Neural progenitor cell (in vitro differentiated cells): Measurements from ENCODE around the gene ABLIM2. TPM values are rescaled to one million over a fixed set of nuclear protein-coding genes. Genes with fewer than 3 reads are reported as not detected.

ENCODE experiments used
- DNase-seq: peaks from one replicate; pipeline ENCODE4 v3.0.0-alpha.2; 2016; ENCODE audit warnings: low spot score
- H2AFZ ChIP-seq: fragments of 200-600 bp; sonication (generic); replicated peaks from 2 replicates; pipeline ENCODE4 v1.6.1; 2016; ENCODE audit warnings: antibody characterized with exemption
- H3F3A ChIP-seq: fragments of 200-600 bp; sonication (generic); 2 replicates; pipeline ENCODE4 v1.6.1; 2016; ENCODE audit warnings: antibody characterized with exemption, low read depth
- H3K27ac ChIP-seq: fragments of 200-600 bp; sonication (generic); 2 replicates; pipeline ENCODE4 v1.5.1; 2016; ENCODE audit warnings: mild to moderate bottlenecking
- H3K27me3 ChIP-seq: fragments of 200-600 bp; sonication (generic); 2 replicates; pipeline ENCODE4 v1.6.1; 2016; ENCODE audit warnings: mild to moderate bottlenecking, moderate library complexity
- H3K36me3 ChIP-seq: fragments of 200-600 bp; sonication (generic); 2 replicates; pipeline ENCODE4 v1.5.1; 2016
- H3K4me1 ChIP-seq: fragments of 200-600 bp; sonication (generic); 2 replicates; pipeline ENCODE4 v1.6.1; 2016; ENCODE audit warnings: mixed run types
- H3K4me2 ChIP-seq: fragments of 200-600 bp; sonication (generic); 2 replicates; pipeline ENCODE4 v1.6.1; 2016
- H3K4me3 ChIP-seq: fragments of 200-600 bp; sonication (generic); 2 replicates; pipeline ENCODE4 v1.5.1; 2016
- H3K79me2 ChIP-seq: fragments of 200-600 bp; sonication (generic); 2 replicates; pipeline ENCODE4 v1.6.1; 2016; ENCODE audit warnings: low read depth
- H3K9ac ChIP-seq: fragments of 200-600 bp; sonication (generic); 2 replicates; pipeline ENCODE4 v1.6.1; 2016
- H3K9me3 ChIP-seq: fragments of 200-600 bp; sonication (generic); 2 replicates; pipeline ENCODE4 v1.5.1; 2016; ENCODE audit warnings: low read depth
- H4K20me1 ChIP-seq: fragments of 200-600 bp; sonication (generic); 2 replicates; pipeline ENCODE4 v1.6.1; 2016; ENCODE audit warnings: low read depth
- H3K27ac Mint-ChIP-seq: 3 replicates; pipeline ENCODE4 v1.8.0; 2021; ENCODE audit warnings: mixed read lengths
- H3K27me3 Mint-ChIP-seq: 2 replicates; pipeline ENCODE4 v1.8.0; 2022; ENCODE audit warnings: low read depth, mild to moderate bottlenecking, inconsistent platforms, moderate library complexity, mixed read lengths; ENCODE audit not compliant: insufficient read depth
- H3K36me3 Mint-ChIP-seq: 3 replicates; pipeline ENCODE4 v1.8.0; 2021; ENCODE audit warnings: mixed read lengths
- H3K4me1 Mint-ChIP-seq: 3 replicates; pipeline ENCODE4 v1.8.0; 2021; ENCODE audit warnings: mixed read lengths
- H3K4me3 Mint-ChIP-seq: 3 replicates; pipeline ENCODE4 v1.8.0; 2021; ENCODE audit warnings: mild to moderate bottlenecking, moderate library complexity, mixed read lengths
- H3K9me3 Mint-ChIP-seq: 3 replicates; pipeline ENCODE4 v1.8.0; 2020; ENCODE audit warnings: mixed read lengths
- EZH2 ChIP-seq: fragments of 200-600 bp; sonication (generic); IDR thresholded peaks from 2 replicates; pipeline ENCODE4 v1.6.1; 2017; ENCODE audit warnings: antibody characterized with exemption, mild to moderate bottlenecking, moderate library complexity
- EZH2phosphoT487 ChIP-seq: fragments of 200-600 bp; sonication (generic); IDR thresholded peaks from 2 replicates; pipeline ENCODE4 v1.6.1; 2017; ENCODE audit warnings: antibody characterized with exemption
- total RNA-seq: library from RNA; depleted of rRNA; stranded (reverse); fragments of >200 nt; gene quantifications from 2 replicates; pipeline ENCODE4 v1.2.3, GENCODE V29; 2015; ENCODE audit warnings: low replicate concordance
- TF ChIP-seq, protein P1 (sequence below): fragments of 200-600 bp; sonication (generic); IDR thresholded peaks from 2 replicates; pipeline ENCODE4 v1.5.1; 2017; ENCODE audit warnings: antibody characterized with exemption, mild to moderate bottlenecking

ABLIM2 gene
- total RNA-seq, 1 donor from 2014 or later: 0.24 TPM

DNA sequence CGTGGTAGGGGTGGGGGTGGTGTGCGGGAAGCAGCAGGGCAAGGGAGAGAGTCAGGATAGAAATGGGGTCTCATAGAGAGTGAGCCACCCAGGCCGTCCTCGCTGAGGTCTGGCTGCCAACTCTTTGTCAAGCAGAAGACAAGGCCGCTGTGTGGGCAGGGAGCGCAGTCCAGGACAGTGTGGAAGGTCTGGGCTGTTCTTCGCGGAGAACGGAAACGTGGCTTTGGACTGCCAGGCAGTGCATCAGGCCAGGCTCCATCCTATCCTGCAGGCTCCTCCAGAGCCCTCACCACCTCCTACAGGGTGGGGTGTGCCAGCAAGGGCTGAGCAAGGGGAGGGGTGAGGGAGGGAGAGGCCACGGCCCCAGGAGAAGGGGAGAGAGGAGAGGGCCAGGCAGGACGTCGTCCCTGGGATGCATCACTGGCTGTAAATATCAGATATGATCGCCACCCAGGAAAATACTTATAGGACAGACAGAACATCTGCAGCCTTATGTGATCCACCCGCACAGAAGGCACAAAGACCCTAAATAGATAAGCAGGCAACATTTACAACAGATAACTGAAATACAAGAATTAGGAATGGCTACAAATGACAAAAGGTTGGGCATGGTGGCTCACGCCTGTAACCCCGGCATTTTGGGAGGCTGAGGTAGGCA, 85.3 kb downstream of the ABLIM2 start:
- H3K36me3 Mint-ChIP-seq: no peaks in the 10 kb centered on the region
- H3K79me2 ChIP-seq: no peaks in the 10 kb centered on the region
- peaks cover 27% of the 10 kb centered on the region for H3K4me1 ChIP-seq
- H3K4me2 ChIP-seq: peak overlapping the region; percentile 69
- peak overlapping the region; percentile 42 for H2AFZ ChIP-seq
- H3K9me3 ChIP-seq: no peaks in the 10 kb centered on the region
- peaks cover 19% of the 10 kb centered on the region for H3K4me1 Mint-ChIP-seq
- H3K4me3 Mint-ChIP-seq: no peak overlapping the region
- H3K4me3 ChIP-seq: no peak overlapping the region
- no peak overlapping the region for H3K27ac Mint-ChIP-seq
- H3F3A ChIP-seq: no peaks in the 10 kb centered on the region
- H3K36me3 ChIP-seq: no peaks in the 10 kb centered on the region
- TF ChIP-seq, protein P1, sequence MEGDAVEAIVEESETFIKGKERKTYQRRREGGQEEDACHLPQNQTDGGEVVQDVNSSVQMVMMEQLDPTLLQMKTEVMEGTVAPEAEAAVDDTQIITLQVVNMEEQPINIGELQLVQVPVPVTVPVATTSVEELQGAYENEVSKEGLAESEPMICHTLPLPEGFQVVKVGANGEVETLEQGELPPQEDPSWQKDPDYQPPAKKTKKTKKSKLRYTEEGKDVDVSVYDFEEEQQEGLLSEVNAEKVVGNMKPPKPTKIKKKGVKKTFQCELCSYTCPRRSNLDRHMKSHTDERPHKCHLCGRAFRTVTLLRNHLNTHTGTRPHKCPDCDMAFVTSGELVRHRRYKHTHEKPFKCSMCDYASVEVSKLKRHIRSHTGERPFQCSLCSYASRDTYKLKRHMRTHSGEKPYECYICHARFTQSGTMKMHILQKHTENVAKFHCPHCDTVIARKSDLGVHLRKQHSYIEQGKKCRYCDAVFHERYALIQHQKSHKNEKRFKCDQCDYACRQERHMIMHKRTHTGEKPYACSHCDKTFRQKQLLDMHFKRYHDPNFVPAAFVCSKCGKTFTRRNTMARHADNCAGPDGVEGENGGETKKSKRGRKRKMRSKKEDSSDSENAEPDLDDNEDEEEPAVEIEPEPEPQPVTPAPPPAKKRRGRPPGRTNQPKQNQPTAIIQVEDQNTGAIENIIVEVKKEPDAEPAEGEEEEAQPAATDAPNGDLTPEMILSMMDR: no peak
- TF ChIP-seq EZH2phosphoT487 (no peak), EZH2 (no peak)
- no peaks in the 10 kb centered on the region for H3K9me3 Mint-ChIP-seq
- H4K20me1 ChIP-seq: no peaks in the 10 kb centered on the region
- DNase-seq: no peak
- H3K27me3 ChIP-seq: no peaks in the 10 kb centered on the region
- H3K27me3 Mint-ChIP-seq: peaks cover 7% of the 10 kb centered on the region
- H3K9ac ChIP-seq: no peak overlapping the region
- no peak overlapping the region for H3K27ac ChIP-seq

- Histone ChIP-seq H3K9me3 (no peaks in the 10 kb centered on the region), H3K4me3 (no peak overlapping the region), H2AFZ (peak overlapping the region; percentile 42), H3K27me3 (no peaks in the 10 kb centered on the region), H4K20me1 (no peaks in the 10 kb centered on the region), H3K4me1 (peaks cover 27% of the 10 kb centered on the region), H3F3A (no peaks in the 10 kb centered on the region), H3K27ac (no peak overlapping the region), H3K9ac (no peak overlapping the region), H3K36me3 (no peaks in the 10 kb centered on the region), H3K79me2 (no peaks in the 10 kb centered on the region), H3K4me2 (peak overlapping the region; percentile 69)
- Mint-ChIP-seq H3K4me3 (peak overlapping the region; percentile 40), H3K4me1 (peaks cover 23% of the 10 kb centered on the region), H3K27ac (no peak overlapping the region), H3K9me3 (no peaks in the 10 kb centered on the region), H3K27me3 (peaks cover 4% of the 10 kb centered on the region), H3K36me3 (no peaks in the 10 kb centered on the region)
- no peak for DNase-seq
- TF ChIP-seq EZH2: no peak
Observed at GRCh38 chr4:8072235-8072968, 86.2 kb downstream of the ABLIM2 start.

- Histone ChIP-seq H3K9ac (no peak overlapping the region), H3K4me2 (peak overlapping the region; percentile 69), H4K20me1 (no peaks in the 10 kb centered on the region), H3K4me1 (peaks cover 27% of the 10 kb centered on the region), H3K79me2 (no peaks in the 10 kb centered on the region), H3K4me3 (no peak overlapping the region), H3K36me3 (no peaks in the 10 kb centered on the region), H3K9me3 (no peaks in the 10 kb centered on the region), H3K27me3 (no peaks in the 10 kb centered on the region), H2AFZ (peak overlapping the region; percentile 40), H3F3A (no peaks in the 10 kb centered on the region), H3K27ac (no peak overlapping the region)
- H3K27ac Mint-ChIP-seq: no peak overlapping the region
- peaks cover 25% of the 10 kb centered on the region for H3K4me1 Mint-ChIP-seq
- peak overlapping the region; percentile 40 for H3K4me3 Mint-ChIP-seq
- no peaks in the 10 kb centered on the region for H3K9me3 Mint-ChIP-seq
- DNase-seq: peak; percentile 55
- no peak for TF ChIP-seq EZH2phosphoT487
- no peak for TF ChIP-seq EZH2
- TF ChIP-seq, protein P1: no peak
- H3K27me3 Mint-ChIP-seq: peaks cover 2% of the 10 kb centered on the region
- H3K36me3 Mint-ChIP-seq: no peaks in the 10 kb centered on the region
Observed at GRCh38 chr4:8071766-8072165, 86.8 kb downstream of the ABLIM2 start.
